ENCODE measurements around the gene ACAN. TPM values are rescaled to one million over a fixed set of nuclear protein-coding genes. Genes with fewer than 3 reads are reported as not detected.

Gene ACAN
- total RNA-seq, 4 donors from 2014 or later, result 0.05 to 0.25 (median 0.19) TPM; not detected in 1

GRCh38 chr15:88901508-88902220 lies 98.4 kb downstream of the ACAN start:
- TF ChIP-seq EP300 (IDR thresholded peaks at IDR 0.05) (no peak), CTCF (IDR thresholded peaks at IDR 0.05) (no peak), POLR2AphosphoS5 (IDR thresholded peaks at IDR 0.05) (no peak), POLR2A (IDR thresholded peaks at IDR 0.05) (no peak)
- Histone ChIP-seq H3K36me3 (peaks cover 46% of the 10 kb centered on the region), H3K9me3 (no peaks in the 10 kb centered on the region), H3K4me3 (no peak overlapping the region), H3K4me1 (peaks cover 36% of the 10 kb centered on the region), H3K27ac (no peak overlapping the region), H3K27me3 (no peaks in the 10 kb centered on the region)
- WGBS, result 98% methylated on average over 5 of the region's 15 CpGs
- DNase-seq (ENCODE audit: low spot score in 2 of 2), result no peak

GRCh38 chr15:88902221-88902835 lies 99.1 kb downstream of the ACAN start:
- peaks cover 32% of the 10 kb centered on the region for H3K4me1 ChIP-seq
- H3K4me3 ChIP-seq, result no peak overlapping the region
- H3K27ac ChIP-seq, result no peak overlapping the region
- H3K9me3 ChIP-seq, result no peaks in the 10 kb centered on the region
- WGBS, result 75% methylated on average over 6 of the region's 6 CpGs
- no peak for DNase-seq (ENCODE audit: low spot score in 2 of 2)
- H3K36me3 ChIP-seq, result peaks cover 53% of the 10 kb centered on the region
- no peak for TF ChIP-seq EP300 (IDR thresholded peaks at IDR 0.05)
- TF ChIP-seq CTCF (IDR thresholded peaks at IDR 0.05), result no peak
- no peak for TF ChIP-seq POLR2AphosphoS5 (IDR thresholded peaks at IDR 0.05)
- TF ChIP-seq POLR2A (IDR thresholded peaks at IDR 0.05), result no peak
- no peaks in the 10 kb centered on the region for H3K27me3 ChIP-seq

GRCh38 chr15:88902846-88903245 lies 99.6 kb downstream of the ACAN start:
- Histone ChIP-seq H3K9me3 (no peaks in the 10 kb centered on the region), H3K4me3 (no peak overlapping the region), H3K27me3 (no peaks in the 10 kb centered on the region), H3K36me3 (peaks cover 58% of the 10 kb centered on the region), H3K27ac (no peak overlapping the region), H3K4me1 (peaks cover 30% of the 10 kb centered on the region)
- TF ChIP-seq CTCF (IDR thresholded peaks at IDR 0.05) (no peak), EP300 (IDR thresholded peaks at IDR 0.05) (no peak), POLR2A (IDR thresholded peaks at IDR 0.05) (no peak), POLR2AphosphoS5 (IDR thresholded peaks at IDR 0.05) (no peak)
- DNase-seq (ENCODE audit: low spot score in 2 of 2), result no peak
- WGBS, result 94% methylated on average over 2 of the region's 2 CpGs

- Histone ChIP-seq H3K36me3 (peaks cover 63% of the 10 kb centered on the region), H3K4me3 (no peak overlapping the region), H3K4me1 (peaks cover 33% of the 10 kb centered on the region), H3K27me3 (no peaks in the 10 kb centered on the region), H3K27ac (no peak overlapping the region), H3K9me3 (no peaks in the 10 kb centered on the region)
- no peak for DNase-seq (ENCODE audit: low spot score in 2 of 2)
- peak in 1 of 2 donors; percentile 0 for TF ChIP-seq POLR2A (IDR thresholded peaks at IDR 0.05)
- no peak for TF ChIP-seq POLR2AphosphoS5 (IDR thresholded peaks at IDR 0.05)
- WGBS, result 45% methylated on average over 2 of the region's 2 CpGs
These were observed 101.0 kb downstream of the ACAN start for GRCh38 chr15:88904257-88904623.

GRCh38 chr15:88904624-88905327 lies 101.5 kb downstream of the ACAN start:
- WGBS, result 12% methylated on average over 10 of the region's 10 CpGs
- H3K27ac ChIP-seq, result no peak overlapping the region
- H3K9me3 ChIP-seq, result no peaks in the 10 kb centered on the region
- H3K27me3 ChIP-seq, result no peaks in the 10 kb centered on the region
- peaks cover 38% of the 10 kb centered on the region for H3K4me1 ChIP-seq
- peak in 1 of 2 donors; percentile 87 for DNase-seq (ENCODE audit: low spot score in 2 of 2)
- peaks cover 69% of the 10 kb centered on the region for H3K36me3 ChIP-seq
- H3K4me3 ChIP-seq, result no peak overlapping the region
- TF ChIP-seq EP300 (IDR thresholded peaks at IDR 0.05), result no peak
- peak in 1 of 2 donors; percentile 1 for TF ChIP-seq POLR2A (IDR thresholded peaks at IDR 0.05)
- TF ChIP-seq CTCF (IDR thresholded peaks at IDR 0.05), result peak; percentile 93 to 96
- peak in 1 of 3 donors; percentile 28 for TF ChIP-seq POLR2AphosphoS5 (IDR thresholded peaks at IDR 0.05)

Data from suprapubic skin (tissue), 4 donors.